HPDE6-E6E7 (cell line): Measurements from ENCODE around the gene SEC61G.

Experiments used
- DNase-seq: peaks from one replicate; pipeline ENCODE4 v3.0.0; 2011; ENCODE audit warnings: missing footprints; ENCODE audit errors: extremely low spot score

SEC61G gene

GRCh38 chr7:54764861-54765260 is 5.8 kb upstream of the SEC61G start:
- no peak for DNase-seq

- no peak for DNase-seq
Observed at GRCh38 chr7:54757711-54758110, 1.3 kb downstream of the SEC61G start.

GRCh38 chr7:54749200-54749599 is 9.8 kb downstream of the SEC61G start:
- no peak for DNase-seq

GRCh38 chr7:54747234-54747633 is 11.8 kb downstream of the SEC61G start:
- DNase-seq = no peak

- DNase-seq = no peak
Observed at GRCh38 chr7:54743580-54743979, 15.4 kb downstream of the SEC61G start.

- no peak for DNase-seq
Observed at GRCh38 chr7:54738737-54739136, 20.3 kb downstream of the SEC61G start.

- no peak for DNase-seq
Observed at GRCh38 chr7:54729107-54729506, 29.9 kb downstream of the SEC61G start.

- no peak for DNase-seq
Observed at GRCh38 chr7:54728411-54728810, 30.6 kb downstream of the SEC61G start.

GRCh38 chr7:54725255-54725654 is 33.8 kb downstream of the SEC61G start:
- no peak for DNase-seq

GRCh38 chr7:54722502-54722901 is 36.5 kb downstream of the SEC61G start:
- DNase-seq = no peak

- no peak for DNase-seq
Observed at GRCh38 chr7:54722026-54722425, 37.0 kb downstream of the SEC61G start.

GRCh38 chr7:54719974-54720373 is 39.0 kb downstream of the SEC61G start:
- DNase-seq = no peak

- DNase-seq = no peak
Observed at GRCh38 chr7:54719425-54719824, 39.6 kb downstream of the SEC61G start.

GRCh38 chr7:54712820-54713219 is 46.2 kb downstream of the SEC61G start:
- no peak for DNase-seq

- no peak for DNase-seq
Observed at GRCh38 chr7:54711900-54712595, 47.0 kb downstream of the SEC61G start.

GRCh38 chr7:54709283-54709682 is 49.7 kb downstream of the SEC61G start:
- no peak for DNase-seq

- DNase-seq = peak; percentile 83
Observed at GRCh38 chr7:54705436-54705835, 53.6 kb downstream of the SEC61G start.

GRCh38 chr7:54704851-54705250 is 54.2 kb downstream of the SEC61G start:
- DNase-seq = no peak
